Measurements from ENCODE around the gene HERC6.
"Not testable (repeated sequence)": the region's sequence is repeated elsewhere in the genome, so short reads cannot be mapped to it uniquely, and the experiment has no call there.

The HERC6 gene

DNA sequence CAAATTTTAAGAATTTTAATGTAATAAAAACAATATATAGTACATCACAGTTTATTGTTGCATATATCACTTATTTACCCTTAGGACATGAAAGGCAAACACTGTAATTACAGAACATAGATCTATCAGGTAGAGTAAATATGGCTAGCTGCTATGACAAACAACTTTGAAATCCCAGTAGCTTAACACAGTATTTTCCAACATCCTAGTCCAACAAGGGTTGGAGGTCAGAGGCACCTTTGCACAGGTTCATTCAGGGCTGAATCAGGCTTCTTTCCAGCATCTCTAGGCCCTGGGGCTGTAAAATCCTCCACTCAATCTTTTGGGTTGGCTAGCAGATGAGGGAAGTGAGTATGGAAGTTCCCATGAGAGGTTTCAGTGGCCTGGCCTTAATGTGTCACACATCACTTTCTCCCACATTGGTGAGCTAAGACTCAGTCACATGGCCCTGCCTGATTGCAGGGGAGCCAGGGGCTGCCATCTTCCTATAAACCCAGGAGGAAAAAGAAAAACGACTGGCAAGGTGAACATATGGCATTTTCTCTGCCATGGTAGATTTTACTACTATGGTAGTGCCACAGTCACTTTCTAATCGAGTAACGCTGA, 32.9 kb downstream of the HERC6 start:
- Histone ChIP-seq H3K9me3 (ENCODE audit: low read length) (no peaks in the 10 kb centered on the region), H3K4me3 (ENCODE audit: low read length) (no peak overlapping the region), H3K4me1 (ENCODE audit: insufficient read depth, low read length) (no peaks in the 10 kb centered on the region), H2AFZ (ENCODE audit: low read depth, low read length) (no peak overlapping the region), H3K36me3 (ENCODE audit: insufficient read depth, low read length) (no peaks in the 10 kb centered on the region), H3K27me3 (ENCODE audit: insufficient read depth, low read length) (no peaks in the 10 kb centered on the region)

DNA sequence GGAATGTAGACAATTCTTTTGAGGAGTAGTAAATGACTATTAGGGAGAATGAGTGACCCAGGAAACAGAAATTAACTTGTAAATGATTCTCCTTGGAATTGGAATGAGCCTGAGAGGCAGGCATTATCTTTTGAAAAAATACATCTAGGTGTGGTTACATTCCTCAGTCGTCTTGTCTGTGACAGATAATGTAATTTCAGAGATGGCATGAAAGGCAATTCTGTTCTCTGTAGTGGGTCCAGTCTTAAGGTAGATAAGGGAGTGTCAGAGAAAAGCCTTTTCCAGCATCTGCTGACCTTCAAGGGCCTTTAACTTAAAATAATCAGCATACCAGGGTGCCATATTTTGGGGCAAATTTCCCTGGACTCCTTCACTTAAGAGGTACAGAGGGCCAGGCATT, 35.1 kb downstream of the HERC6 start:
- Histone ChIP-seq H3K9me3 (ENCODE audit: low read length) (no peaks in the 10 kb centered on the region), H3K27me3 (ENCODE audit: insufficient read depth, low read length) (no peaks in the 10 kb centered on the region), H3K36me3 (ENCODE audit: insufficient read depth, low read length) (no peaks in the 10 kb centered on the region), H3K4me3 (ENCODE audit: low read length) (no peak overlapping the region), H3K4me1 (ENCODE audit: insufficient read depth, low read length) (no peaks in the 10 kb centered on the region), H2AFZ (ENCODE audit: low read depth, low read length) (no peak overlapping the region)

DNA sequence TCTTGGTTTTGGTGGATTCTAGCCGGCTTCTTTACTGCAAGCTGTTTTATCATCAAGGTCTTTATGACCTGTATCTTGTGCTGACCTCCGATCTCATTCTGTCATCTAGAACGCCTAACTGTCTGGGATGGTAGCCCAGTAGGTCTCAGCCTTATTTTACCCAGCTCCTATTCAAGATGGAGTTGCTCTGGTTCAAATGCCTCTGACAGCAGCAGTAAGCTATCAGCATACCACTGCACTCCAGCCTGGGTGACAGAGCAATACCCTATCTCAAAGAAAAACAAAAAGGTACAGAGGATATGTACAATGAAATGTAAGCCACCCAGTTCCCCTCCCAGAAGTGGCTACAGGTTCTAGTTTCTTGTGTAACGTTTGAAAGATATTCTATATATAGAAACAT, 36.1 kb downstream of the HERC6 start:
- no peak overlapping the region for H3K4me3 ChIP-seq (ENCODE audit: low read length)
- H3K27me3 ChIP-seq (ENCODE audit: insufficient read depth, low read length) = no peaks in the 10 kb centered on the region
- no peaks in the 10 kb centered on the region for H3K9me3 ChIP-seq (ENCODE audit: low read length)
- no peaks in the 10 kb centered on the region for H3K36me3 ChIP-seq (ENCODE audit: insufficient read depth, low read length)
- no peak overlapping the region for H2AFZ ChIP-seq (ENCODE audit: low read depth, low read length)
- no peaks in the 10 kb centered on the region for H3K4me1 ChIP-seq (ENCODE audit: insufficient read depth, low read length)

DNA sequence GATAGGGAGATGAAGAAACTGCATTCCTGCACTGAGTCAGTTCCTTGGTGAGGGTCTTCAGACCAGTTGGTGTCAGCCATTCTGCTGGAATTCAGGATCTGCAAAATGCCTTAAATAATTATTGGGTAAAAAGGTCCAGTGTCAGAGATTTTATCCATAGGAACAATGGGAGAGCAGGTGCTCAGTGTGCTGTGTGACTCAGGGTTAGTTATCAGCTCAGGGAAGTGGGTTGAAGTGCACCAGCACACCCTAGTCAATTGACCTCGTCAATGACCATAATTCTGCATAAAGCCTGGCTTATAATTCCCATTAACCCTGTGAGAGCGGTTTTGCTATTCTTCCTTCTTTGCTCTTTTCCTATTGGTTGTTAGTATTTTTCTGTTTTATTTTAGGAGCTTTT, 37.3 kb downstream of the HERC6 start:
- Histone ChIP-seq H3K27me3 (ENCODE audit: insufficient read depth, low read length) (no peaks in the 10 kb centered on the region), H2AFZ (ENCODE audit: low read depth, low read length) (no peak overlapping the region), H3K9me3 (ENCODE audit: low read length) (no peaks in the 10 kb centered on the region), H3K4me3 (ENCODE audit: low read length) (no peak overlapping the region), H3K36me3 (ENCODE audit: insufficient read depth, low read length) (no peaks in the 10 kb centered on the region), H3K4me1 (ENCODE audit: insufficient read depth, low read length) (no peaks in the 10 kb centered on the region)

DNA sequence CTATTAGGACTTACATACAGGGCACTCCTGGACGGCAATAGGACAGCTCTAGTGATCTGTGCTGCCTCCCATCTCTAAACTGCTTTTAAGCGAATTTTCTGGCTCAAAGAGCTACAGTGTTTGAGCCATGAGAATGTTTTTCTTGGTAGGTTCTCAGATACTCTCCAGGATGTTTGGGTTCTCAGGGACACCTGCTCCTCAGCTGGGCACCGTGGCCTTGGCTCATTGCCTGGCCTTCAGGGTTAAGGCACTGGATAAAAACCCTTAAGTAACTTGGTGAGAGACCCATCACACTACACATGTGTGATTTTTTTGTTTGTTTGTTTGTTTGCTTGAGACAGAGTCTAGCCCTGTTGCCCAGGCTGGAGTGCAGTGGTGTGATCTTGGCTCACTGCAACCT, 39.8 kb downstream of the HERC6 start:
- Histone ChIP-seq H3K27me3 (ENCODE audit: insufficient read depth, low read length) (no peaks in the 10 kb centered on the region), H3K4me1 (ENCODE audit: insufficient read depth, low read length) (no peaks in the 10 kb centered on the region), H2AFZ (ENCODE audit: low read depth, low read length) (no peak overlapping the region)

DNA sequence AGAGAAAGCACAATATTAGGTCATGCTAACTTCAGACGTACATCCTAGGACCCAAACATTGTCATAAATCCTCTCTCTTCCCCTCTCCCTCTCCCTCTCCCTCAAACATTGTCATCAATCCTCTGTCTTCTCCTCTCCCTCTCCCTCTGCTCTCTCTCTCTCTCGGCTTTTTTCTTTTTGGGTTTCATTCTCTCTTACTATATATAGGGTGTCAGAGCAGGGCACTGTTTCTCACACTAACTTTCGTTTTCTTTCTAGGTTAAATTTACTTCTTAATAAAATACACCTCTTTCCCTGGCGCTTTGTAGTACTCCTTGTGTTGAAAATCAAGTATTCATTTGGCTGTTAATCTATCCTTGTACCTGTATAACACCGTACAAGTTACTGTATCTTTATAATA, 41.2 kb downstream of the HERC6 start:
- H3K27me3 ChIP-seq (ENCODE audit: insufficient read depth, low read length) = no peaks in the 10 kb centered on the region
- no peak overlapping the region for H3K4me3 ChIP-seq (ENCODE audit: low read length)
- H3K9me3 ChIP-seq (ENCODE audit: low read length) = no peaks in the 10 kb centered on the region
- H2AFZ ChIP-seq (ENCODE audit: low read depth, low read length) = no peak overlapping the region
- H3K36me3 ChIP-seq (ENCODE audit: insufficient read depth, low read length) = no peaks in the 10 kb centered on the region
- no peaks in the 10 kb centered on the region for H3K4me1 ChIP-seq (ENCODE audit: insufficient read depth, low read length)

More for the DNA sequence above, 39.8 kb downstream of the HERC6 start:
- no peak overlapping the region for H3K4me3 ChIP-seq (ENCODE audit: low read length)
- no peaks in the 10 kb centered on the region for H3K9me3 ChIP-seq (ENCODE audit: low read length)
- H3K36me3 ChIP-seq (ENCODE audit: insufficient read depth, low read length) = no peaks in the 10 kb centered on the region

DNA sequence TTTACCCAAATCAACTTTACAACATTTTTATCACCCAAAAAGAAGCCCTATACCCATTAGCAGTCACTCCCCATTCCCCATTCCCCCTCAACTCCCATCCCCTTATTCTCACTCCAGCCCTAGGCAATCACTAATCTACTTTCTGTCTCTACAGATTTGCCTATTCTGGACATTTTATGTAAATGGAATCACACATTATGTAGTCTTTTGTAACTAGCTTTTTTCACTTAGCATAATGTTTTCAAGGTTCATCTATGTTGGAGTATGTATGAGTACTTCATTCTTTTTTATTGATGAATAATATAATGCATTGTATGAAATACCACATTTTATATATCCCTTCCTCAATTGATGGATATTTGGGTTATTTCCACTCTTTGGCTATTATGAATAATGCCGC, 42.2 kb downstream of the HERC6 start:
- no peaks in the 10 kb centered on the region for H3K9me3 ChIP-seq (ENCODE audit: low read length)
- no peak overlapping the region for H3K4me3 ChIP-seq (ENCODE audit: low read length)

DNA sequence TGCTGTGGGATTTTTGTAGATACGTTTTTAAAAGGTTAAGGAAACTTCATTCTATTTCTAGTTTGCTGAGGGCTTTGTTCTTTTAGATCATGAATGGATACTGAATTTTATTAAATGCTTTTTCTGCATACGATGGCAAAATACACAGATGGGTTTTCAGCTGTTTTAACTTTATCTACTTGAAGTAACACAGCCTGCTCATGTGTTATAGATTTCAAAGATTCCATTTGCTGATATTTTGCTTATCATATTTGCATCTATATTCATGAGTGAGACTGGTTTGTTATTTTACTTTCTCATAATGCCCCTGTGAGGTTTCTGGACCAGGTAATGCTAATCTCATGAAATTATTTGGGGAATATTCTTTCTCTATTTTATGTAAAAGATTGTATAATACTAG, 43.8 kb downstream of the HERC6 start:
- Histone ChIP-seq H3K4me1 (ENCODE audit: insufficient read depth, low read length) (no peaks in the 10 kb centered on the region), H3K4me3 (ENCODE audit: low read length) (no peak overlapping the region), H2AFZ (ENCODE audit: low read depth, low read length) (no peak overlapping the region), H3K36me3 (ENCODE audit: insufficient read depth, low read length) (no peaks in the 10 kb centered on the region), H3K27me3 (ENCODE audit: insufficient read depth, low read length) (no peaks in the 10 kb centered on the region), H3K9me3 (ENCODE audit: low read length) (no peaks in the 10 kb centered on the region)

More for the DNA sequence above, 42.2 kb downstream of the HERC6 start:
- Histone ChIP-seq H3K36me3 (ENCODE audit: insufficient read depth, low read length) (no peaks in the 10 kb centered on the region), H3K4me1 (ENCODE audit: insufficient read depth, low read length) (no peaks in the 10 kb centered on the region), H3K27me3 (ENCODE audit: insufficient read depth, low read length) (no peaks in the 10 kb centered on the region), H2AFZ (ENCODE audit: low read depth, low read length) (no peak overlapping the region)

DNA sequence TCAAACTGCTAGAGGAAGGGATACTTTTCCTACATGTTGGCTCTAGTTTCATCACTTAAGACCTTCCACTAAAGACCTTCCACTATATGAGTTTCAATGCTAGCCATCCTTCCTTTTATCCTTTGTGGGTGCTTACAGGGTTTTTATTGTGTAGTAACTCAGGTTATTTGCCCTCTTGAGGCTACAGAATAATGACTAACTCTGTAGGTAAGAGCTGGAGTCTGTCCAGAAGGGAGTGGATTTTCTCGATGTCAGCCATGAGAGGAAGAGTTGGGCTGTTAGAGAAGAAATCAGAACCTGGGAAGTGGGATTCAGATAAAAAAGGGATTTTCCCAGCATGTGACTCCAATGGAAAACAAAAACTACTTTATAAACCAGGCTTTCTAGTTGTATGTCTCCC, 50.7 kb downstream of the HERC6 start:
- no peaks in the 10 kb centered on the region for H3K36me3 ChIP-seq (ENCODE audit: insufficient read depth, low read length)
- no peak overlapping the region for H3K4me3 ChIP-seq (ENCODE audit: low read length)
- H3K4me1 ChIP-seq (ENCODE audit: insufficient read depth, low read length) = no peaks in the 10 kb centered on the region
- H3K27me3 ChIP-seq (ENCODE audit: insufficient read depth, low read length) = no peaks in the 10 kb centered on the region
- H3K9me3 ChIP-seq (ENCODE audit: low read length) = no peaks in the 10 kb centered on the region
- no peak overlapping the region for H2AFZ ChIP-seq (ENCODE audit: low read depth, low read length)

DNA sequence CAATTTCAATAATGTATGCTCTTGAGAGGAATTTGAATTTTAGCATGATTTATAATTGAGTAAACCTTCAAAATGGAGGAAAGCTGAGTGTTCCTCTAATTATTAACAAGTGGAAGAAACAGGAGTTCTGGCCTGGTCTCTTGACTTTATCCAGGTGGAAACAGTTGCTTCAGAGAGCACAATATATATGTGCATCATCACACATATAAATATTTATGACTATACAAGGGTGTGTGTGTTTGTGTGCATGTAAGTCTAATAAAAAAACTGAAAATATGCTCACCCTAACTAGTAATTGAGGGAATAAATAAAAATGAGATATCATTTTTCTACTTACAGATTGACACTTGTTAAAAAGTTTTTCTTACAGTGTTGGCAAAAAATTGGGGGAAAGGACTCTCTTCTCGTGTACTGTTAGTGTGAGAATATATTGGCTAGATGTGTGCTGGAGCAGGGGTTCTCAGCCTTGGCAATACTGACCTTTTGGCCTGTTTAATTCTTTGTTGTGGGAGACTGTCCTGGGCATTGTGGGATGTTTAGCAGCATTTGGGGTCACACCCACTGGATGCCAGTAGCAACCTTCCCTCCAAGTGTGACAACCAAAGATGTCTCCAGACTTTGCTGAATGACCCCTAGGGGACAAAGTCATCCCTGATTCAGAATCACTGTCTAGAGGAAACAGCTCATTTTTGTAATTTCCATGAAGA, 57.5 kb downstream of the HERC6 start:
- H2AFZ ChIP-seq (ENCODE audit: low read depth, low read length) = no peak overlapping the region
- H3K9me3 ChIP-seq (ENCODE audit: low read length) = no peaks in the 10 kb centered on the region
- no peaks in the 10 kb centered on the region for H3K27me3 ChIP-seq (ENCODE audit: insufficient read depth, low read length)
- no peak overlapping the region for H3K4me3 ChIP-seq (ENCODE audit: low read length)
- H3K4me1 ChIP-seq (ENCODE audit: insufficient read depth, low read length) = no peaks in the 10 kb centered on the region
- H3K36me3 ChIP-seq (ENCODE audit: insufficient read depth, low read length) = no peaks in the 10 kb centered on the region

DNA sequence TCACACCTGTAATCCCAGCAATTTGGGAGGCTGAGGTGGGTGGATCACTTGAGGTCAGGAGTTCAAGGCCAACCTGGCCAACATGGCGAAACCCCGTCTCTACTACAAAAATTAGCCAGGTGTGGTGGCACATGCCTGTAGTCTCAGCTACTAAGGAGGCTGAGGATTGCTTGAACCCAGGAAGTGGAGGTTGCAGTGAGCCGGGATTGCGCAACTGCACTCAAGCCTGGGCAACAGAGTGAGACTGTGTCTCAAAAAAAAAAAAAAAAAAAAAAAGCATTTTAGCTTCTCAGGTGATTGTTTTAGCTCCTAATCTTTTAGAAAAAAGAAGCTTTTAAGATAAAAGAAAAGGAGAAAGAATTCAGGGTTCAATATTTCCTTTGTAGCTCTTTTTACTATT, 59.2 kb downstream of the HERC6 start:
- not testable (repeated sequence) for H3K4me3 ChIP-seq (ENCODE audit: low read length); H3K36me3 ChIP-seq (ENCODE audit: insufficient read depth, low read length); H3K4me1 ChIP-seq (ENCODE audit: insufficient read depth, low read length); H3K27me3 ChIP-seq (ENCODE audit: insufficient read depth, low read length); H2AFZ ChIP-seq (ENCODE audit: low read depth, low read length); H3K9me3 ChIP-seq (ENCODE audit: low read length)

DNA sequence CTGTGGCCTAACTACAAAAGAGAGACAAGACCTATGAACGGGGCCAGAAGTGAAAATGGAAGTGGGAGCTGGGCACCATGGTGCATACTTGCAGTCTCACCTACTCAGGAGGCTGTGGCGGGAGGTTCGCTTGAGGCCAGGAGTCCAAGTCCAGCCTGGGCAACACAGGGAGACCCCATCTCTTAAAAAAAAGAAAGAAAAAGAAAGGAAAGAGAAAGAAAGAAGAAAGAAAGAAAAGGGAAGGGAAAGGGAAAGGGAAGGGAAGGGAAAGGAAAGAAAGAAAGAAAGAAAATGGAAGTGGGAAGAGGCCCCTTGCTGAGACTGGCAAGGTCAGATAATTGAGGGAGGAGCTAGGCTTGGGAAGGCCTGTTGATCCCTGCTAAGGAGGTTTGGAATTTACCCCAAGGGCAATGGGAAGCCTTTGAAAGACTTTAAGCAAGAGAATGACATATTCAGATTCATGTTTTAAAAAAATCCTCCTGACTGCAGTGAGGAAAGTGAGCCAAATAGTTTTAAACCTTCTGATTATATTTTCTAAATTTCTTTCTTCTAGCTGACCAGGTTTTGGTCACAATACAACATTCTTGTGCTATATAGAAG, 60.6 kb downstream of the HERC6 start:
- Histone ChIP-seq H2AFZ (ENCODE audit: low read depth, low read length) (no peak overlapping the region), H3K27me3 (ENCODE audit: insufficient read depth, low read length) (no peaks in the 10 kb centered on the region), H3K4me3 (ENCODE audit: low read length) (no peak overlapping the region), H3K36me3 (ENCODE audit: insufficient read depth, low read length) (no peaks in the 10 kb centered on the region), H3K9me3 (ENCODE audit: low read length) (no peaks in the 10 kb centered on the region), H3K4me1 (ENCODE audit: insufficient read depth, low read length) (no peaks in the 10 kb centered on the region)

DNA sequence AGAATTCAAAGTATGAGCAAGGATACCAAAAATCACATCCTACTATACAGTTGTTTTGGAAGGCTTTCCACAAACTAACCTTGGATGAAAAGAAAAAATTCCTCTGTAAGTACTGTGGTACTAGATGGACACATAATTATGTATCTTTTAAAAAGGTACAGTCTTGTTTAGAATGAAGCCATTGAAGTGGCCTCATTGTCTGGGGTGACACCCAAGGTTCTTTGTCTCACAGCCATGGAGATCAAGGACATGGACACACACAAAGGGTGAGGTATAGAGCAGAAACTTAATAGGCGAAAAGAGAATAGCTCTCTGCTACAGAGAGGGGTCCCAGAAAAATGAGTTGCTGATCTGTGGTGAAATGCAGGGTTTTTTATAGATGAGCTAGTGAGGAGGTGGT, 61.5 kb downstream of the HERC6 start:
- Histone ChIP-seq H3K4me3 (ENCODE audit: low read length) (no peak overlapping the region), H2AFZ (ENCODE audit: low read depth, low read length) (no peak overlapping the region), H3K4me1 (ENCODE audit: insufficient read depth, low read length) (no peaks in the 10 kb centered on the region), H3K36me3 (ENCODE audit: insufficient read depth, low read length) (no peaks in the 10 kb centered on the region), H3K27me3 (ENCODE audit: insufficient read depth, low read length) (no peaks in the 10 kb centered on the region), H3K9me3 (ENCODE audit: low read length) (no peaks in the 10 kb centered on the region)

Measured in neuron (in vitro differentiated cells).